Measurements from ENCODE around the gene OR4B1. TPM values are rescaled to one million over a fixed set of nuclear protein-coding genes. Genes with fewer than 3 reads are reported as not detected.

Gene OR4B1
- total and polyA plus RNA-seq, 2 donors (not counting 3 experiments of a cell fraction or from before 2014, with no cell fraction given), result not detected

GRCh38 chr11:48167380-48167779, 49.2 kb upstream of the OR4B1 start:
- BruUV-seq (replicated peaks), result no TSS peak
- dilution Hi-C loops (cut with MboI; ENCODE audit: extremely low pct_ligation_motif_present, low sequenced_read_pairs), result no loop called here
- no peak overlapping the region for H3K27ac ChIP-seq (ENCODE audit: insufficient read depth, low read depth, low read length)
- no peaks in the 10 kb centered on the region for H3K36me3 ChIP-seq (ENCODE audit: control insufficient read depth in 2 of 2, extremely low read depth in 1 of 2, insufficient read depth in 2 of 2, low read length in 2 of 2)
- POLR2A ChIA-PET, result no interaction called here
- H3K9me1 ChIP-seq (replicated peaks; ENCODE audit: control insufficient read depth, extremely low read depth, insufficient read depth, low read length), result no peaks in the 10 kb centered on the region
- no peaks in the 10 kb centered on the region for H4K20me1 ChIP-seq (replicated peaks; ENCODE audit: control insufficient read depth, extremely low read depth, insufficient read depth, low read length)
- intact Hi-C loops (cut with micrococcal nuclease), result no loop called here
- CTCF ChIA-PET, result no interaction called here
- H3K9ac ChIP-seq (replicated peaks; ENCODE audit: extremely low read depth, insufficient read depth, low read length), result no peak overlapping the region
- H3K27me3 ChIP-seq (ENCODE audit: control insufficient read depth in 2 of 2, insufficient read depth in 2 of 2, low read length in 2 of 2), result no peaks in the 10 kb centered on the region
- peaks cover 8% of the 10 kb centered on the region for H3K4me1 ChIP-seq (ENCODE audit: control insufficient read depth, extremely low read depth, insufficient read depth, low read length)
- TF ChIP-seq POLR2A (IDR thresholded peaks at IDR 0.05; ENCODE audit: low read depth, low read length) (no peak), POLR2AphosphoS5 (IDR thresholded peaks at IDR 0.05; ENCODE audit: insufficient read depth, low read depth, low read length) (no peak), FOS (IDR thresholded peaks at IDR 0.05; ENCODE audit: borderline replicate concordance, insufficient read depth, low read length) (no peak)
- FAIRE-seq, result no peak
- H3K4me2 ChIP-seq (ENCODE audit: insufficient read depth, low read length), result no peak overlapping the region
- H3K4me3 ChIP-seq (replicated peaks in 1 of 3; ENCODE audit: insufficient read depth in 1 of 3, low read depth in 1 of 3, low read length in 3 of 3), result no peak overlapping the region
- H3K9me3 ChIP-seq (replicated peaks; ENCODE audit: control insufficient read depth, insufficient read depth, low read length), result no peaks in the 10 kb centered on the region
- no peaks in the 10 kb centered on the region for H3K79me2 ChIP-seq (ENCODE audit: control insufficient read depth, insufficient read depth, low read length)
- H2AFZ ChIP-seq (ENCODE audit: low read depth, low read length), result no peak overlapping the region
- DNase-seq (ENCODE audit: low read depth, low spot score), result no peak

GRCh38 chr11:48168815-48169214, 47.8 kb upstream of the OR4B1 start:
- FAIRE-seq, result no peak
- dilution Hi-C loops (cut with MboI; ENCODE audit: extremely low pct_ligation_motif_present, low sequenced_read_pairs), result no loop called here

More at GRCh38 chr11:48168815-48169214, 47.8 kb upstream of the OR4B1 start:
- intact Hi-C loops (cut with micrococcal nuclease), result no loop called here
- TF ChIP-seq CTCF (IDR thresholded peaks at IDR 0.05; ENCODE audit: extremely low read depth in 1 of 2, insufficient read depth in 1 of 2, low read depth in 1 of 2, low read length in 2 of 2) (no peak), POLR2AphosphoS5 (IDR thresholded peaks at IDR 0.05; ENCODE audit: insufficient read depth, low read depth, low read length) (no peak), JUN (IDR thresholded peaks at IDR 0.05; ENCODE audit: borderline replicate concordance, insufficient read depth, insufficient read length, low read depth) (no peak), GATA2 (IDR thresholded peaks at IDR 0.05; ENCODE audit: insufficient read depth, insufficient read length, low read depth, low read length) (no peak), FOS (IDR thresholded peaks at IDR 0.05; ENCODE audit: borderline replicate concordance, insufficient read depth, low read length) (no peak), MYC (IDR thresholded peaks at IDR 0.05; ENCODE audit: low read depth, low read length) (no peak), MAX (IDR thresholded peaks at IDR 0.05; ENCODE audit: insufficient read depth, insufficient read length) (no peak), EZH2 (IDR thresholded peaks at IDR 0.05; ENCODE audit: borderline replicate concordance, low read depth, low read length, severe bottlenecking) (no peak)
- Histone ChIP-seq H3K9me1 (replicated peaks; ENCODE audit: control insufficient read depth, extremely low read depth, insufficient read depth, low read length) (no peaks in the 10 kb centered on the region), H3K9ac (replicated peaks; ENCODE audit: extremely low read depth, insufficient read depth, low read length) (no peak overlapping the region), H3K27ac (ENCODE audit: insufficient read depth, low read depth, low read length) (no peak overlapping the region), H3K79me2 (ENCODE audit: control insufficient read depth, insufficient read depth, low read length) (no peaks in the 10 kb centered on the region), H3K9me3 (replicated peaks; ENCODE audit: control insufficient read depth, insufficient read depth, low read length) (no peaks in the 10 kb centered on the region), H4K20me1 (replicated peaks; ENCODE audit: control insufficient read depth, extremely low read depth, insufficient read depth, low read length) (no peaks in the 10 kb centered on the region), H3K4me2 (ENCODE audit: insufficient read depth, low read length) (no peak overlapping the region), H3K36me3 (ENCODE audit: control insufficient read depth in 2 of 2, extremely low read depth in 1 of 2, insufficient read depth in 2 of 2, low read length in 2 of 2) (no peaks in the 10 kb centered on the region), H3K4me1 (ENCODE audit: control insufficient read depth, extremely low read depth, insufficient read depth, low read length) (peaks cover 6% of the 10 kb centered on the region), H3K27me3 (ENCODE audit: control insufficient read depth in 2 of 2, insufficient read depth in 2 of 2, low read length in 2 of 2) (no peaks in the 10 kb centered on the region), H3K4me3 (replicated peaks in 1 of 3; ENCODE audit: insufficient read depth in 1 of 3, low read depth in 1 of 3, low read length in 3 of 3) (no peak overlapping the region), H2AFZ (ENCODE audit: low read depth, low read length) (no peak overlapping the region)
- no peak for DNase-seq (ENCODE audit: low read depth, low spot score)
- CTCF ChIA-PET, result no interaction called here
- no TSS peak for BruUV-seq (replicated peaks)
- POLR2A ChIA-PET, result no interaction called here

Data from endothelial cell of umbilical vein (primary cell).